ENCODE data around the gene YWHAG.
"Not testable (repeated sequence)": the region's sequence is repeated elsewhere in the genome, so short reads cannot be mapped to it uniquely, and the experiment has no call there.

GRCh38 chr7:76309341-76310101, 49.3 kb downstream of the YWHAG start:
- not testable (repeated sequence) for TF ChIP-seq CTCF (IDR thresholded peaks at IDR 0.05; ENCODE audit: insufficient read depth, low read depth, low read length); EZH2 (IDR thresholded peaks at IDR 0.05; ENCODE audit: insufficient read depth, low read length)
